Measurements from ENCODE around the gene ATF6.

ATF6 gene

DNA sequence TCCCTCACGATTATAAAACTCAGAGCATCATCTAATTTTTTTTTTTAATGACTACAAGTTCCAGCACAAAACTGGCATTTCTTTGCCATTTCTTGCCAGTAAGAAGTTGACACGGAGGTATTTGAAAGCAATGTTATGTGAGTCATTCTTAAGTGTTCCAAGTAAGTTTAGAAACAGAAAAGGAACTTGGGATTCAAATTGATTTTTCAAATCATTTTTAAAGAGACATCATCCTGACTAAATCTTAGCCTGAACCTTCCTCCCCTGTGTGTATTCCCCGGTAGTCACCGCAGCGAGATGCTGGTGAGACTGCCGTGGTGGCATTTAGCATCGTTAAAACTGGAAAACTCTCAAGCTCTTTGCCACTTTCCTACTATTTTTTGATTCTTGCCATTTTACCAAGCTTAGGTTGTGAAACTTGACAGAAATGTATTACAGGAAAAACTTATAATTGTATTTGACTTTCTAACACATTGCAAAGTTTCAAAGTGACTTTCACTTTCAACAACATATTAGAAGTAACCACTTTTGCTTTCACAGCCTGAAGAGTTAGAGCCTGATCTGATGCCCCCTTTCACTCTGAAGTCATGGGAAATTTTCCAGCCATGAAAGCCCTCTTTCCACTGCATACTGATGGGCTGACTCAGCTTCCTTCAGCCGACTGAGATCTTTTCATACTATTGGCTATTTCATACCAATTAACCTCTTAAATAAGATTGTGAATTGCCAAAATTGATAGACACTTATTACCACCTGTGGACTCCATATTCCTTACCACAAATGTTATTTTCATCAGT lies 196.2 kb downstream of the ATF6 start:
- peak in 2 of 3 experiments; percentile 35 to 47 for DNase-seq (ENCODE audit: low read depth in 3 of 3)

DNA sequence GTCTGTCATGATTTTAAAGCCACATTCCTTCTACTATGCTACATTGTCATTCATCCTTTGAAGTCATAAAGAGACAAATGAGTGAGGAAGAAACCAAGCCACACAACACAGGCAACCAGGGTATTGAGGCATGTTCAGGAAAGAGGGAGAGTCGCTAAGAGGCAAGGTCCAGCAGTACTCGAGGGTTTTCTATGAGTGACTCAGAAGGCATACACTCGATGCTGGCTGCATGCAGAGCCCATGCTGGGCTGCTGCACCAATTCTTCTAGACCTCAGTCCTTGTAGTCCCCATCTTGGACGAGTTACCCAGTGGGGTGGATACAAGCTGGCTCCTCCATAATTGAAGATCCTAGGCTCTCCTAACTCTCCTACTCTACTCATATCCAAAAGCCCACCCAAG lies 199.9 kb downstream of the ATF6 start:
- DNase-seq (ENCODE audit: low read depth in 3 of 3) = no peak

GRCh38 chr1:161970036-161970435 lies 203.9 kb downstream of the ATF6 start:
- no peak for DNase-seq (ENCODE audit: low read depth in 3 of 3)

- DNase-seq (ENCODE audit: low read depth in 3 of 3) = no peak
Measured at GRCh38 chr1:161970633-161971032, 204.5 kb downstream of the ATF6 start.

DNA sequence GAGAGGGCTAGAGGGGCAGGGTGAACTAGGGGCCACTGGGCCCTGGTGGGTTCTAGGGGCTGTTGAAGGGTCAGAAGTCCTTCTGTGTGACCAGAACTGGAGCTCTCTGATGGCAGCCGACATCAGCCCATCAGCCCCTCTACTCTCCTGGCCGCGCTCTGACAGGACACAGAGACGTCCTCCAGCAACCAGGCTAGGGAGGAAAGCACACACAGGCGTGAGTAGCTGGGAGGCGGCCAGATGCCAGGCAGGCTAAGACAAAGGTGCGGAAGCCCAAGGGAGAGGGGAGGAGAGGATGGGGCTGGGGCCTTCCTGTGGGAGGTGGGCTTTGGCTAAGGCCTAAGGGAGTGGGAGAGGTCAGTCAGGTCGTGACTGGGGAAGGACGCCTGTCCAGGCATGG lies 206.7 kb downstream of the ATF6 start:
- no peak for DNase-seq (ENCODE audit: low read depth in 3 of 3)

GRCh38 chr1:161973924-161974845 lies 208.1 kb downstream of the ATF6 start:
- DNase-seq (ENCODE audit: low read depth in 3 of 3) = no peak

DNA sequence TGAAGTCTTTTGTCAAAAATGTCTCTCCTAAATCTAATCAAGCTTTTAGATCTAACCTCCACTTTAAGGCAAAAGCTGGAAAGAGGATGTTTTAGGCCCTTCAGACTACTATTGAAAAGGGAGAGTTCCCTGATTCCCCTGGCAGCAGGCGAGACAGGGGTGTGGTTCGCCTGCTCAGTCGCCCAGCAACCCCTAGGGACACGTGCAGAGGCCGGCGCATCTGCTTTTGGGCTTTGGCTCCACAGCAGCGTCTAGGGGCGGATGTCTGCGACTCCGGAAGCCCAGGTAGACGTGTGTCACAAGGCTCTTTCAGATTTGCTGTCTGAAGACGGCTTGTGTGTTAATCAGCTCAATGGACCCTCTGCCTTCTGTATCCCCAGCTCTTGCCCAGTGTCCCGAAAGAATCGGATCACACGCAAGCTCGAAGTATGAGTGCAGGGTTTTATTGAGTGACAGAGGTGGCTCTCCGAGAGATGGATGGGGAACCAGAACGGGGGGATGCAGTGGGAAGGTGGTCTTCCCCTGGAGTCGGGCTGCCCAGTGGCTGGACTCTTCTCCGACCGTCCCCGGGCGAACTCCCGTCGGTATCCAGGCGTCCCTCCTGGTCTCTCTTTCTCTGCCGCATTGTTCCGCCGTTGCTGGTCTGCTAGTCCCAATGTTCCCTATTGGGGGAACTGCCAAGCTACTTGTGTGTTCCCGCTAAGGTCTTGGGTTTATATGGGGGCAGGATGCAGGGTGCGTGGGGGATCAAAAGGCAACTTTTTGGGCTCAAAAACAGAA lies 212.1 kb downstream of the ATF6 start:
- no peak for DNase-seq (ENCODE audit: low read depth in 3 of 3)

- no peak for DNase-seq (ENCODE audit: low read depth in 3 of 3)
Measured at GRCh38 chr1:161981126-161981525, 215.0 kb downstream of the ATF6 start.

DNA sequence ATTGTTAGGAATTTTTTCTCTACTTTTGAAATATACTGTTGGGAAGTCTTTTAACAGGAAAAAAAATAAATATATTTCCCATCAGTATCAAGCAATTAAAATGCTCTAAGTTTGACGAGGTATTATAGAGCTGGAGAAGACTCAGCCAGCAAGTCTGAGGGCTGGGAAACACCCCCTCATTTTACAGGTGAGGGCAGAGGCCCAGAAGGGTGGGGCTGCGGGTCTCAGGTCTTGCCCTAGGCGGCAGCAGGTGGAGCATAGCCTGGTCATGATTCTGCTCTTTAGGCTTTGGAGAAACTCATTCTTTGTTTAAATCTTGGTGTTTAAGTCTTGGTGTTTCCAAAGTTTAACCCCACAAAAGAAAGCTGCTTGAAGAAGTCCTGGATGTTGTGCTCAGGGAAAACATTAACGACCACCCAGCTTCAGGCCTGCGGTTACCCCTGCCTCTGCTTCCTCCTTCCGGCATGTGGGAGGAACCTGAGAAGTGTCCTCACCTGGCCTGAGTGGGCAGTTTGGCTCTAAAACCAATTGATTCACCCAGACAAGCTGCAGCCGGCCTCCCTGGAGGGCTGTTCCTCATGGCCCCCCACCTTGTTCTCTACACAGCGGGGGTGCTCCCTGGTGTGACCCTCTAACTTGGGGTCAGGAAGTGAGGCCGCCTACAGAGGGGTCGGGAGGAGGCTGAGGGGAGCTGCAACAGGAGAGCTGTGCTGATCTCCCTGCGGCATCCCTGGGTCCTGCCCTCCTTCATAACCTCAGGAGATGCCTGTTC lies 215.8 kb downstream of the ATF6 start:
- no peak for DNase-seq (ENCODE audit: low read depth in 3 of 3)

- DNase-seq (ENCODE audit: low read depth in 3 of 3) = no peak
Measured at GRCh38 chr1:161982507-161982895, 216.4 kb downstream of the ATF6 start.

- no peak for DNase-seq (ENCODE audit: low read depth in 3 of 3)
Measured at GRCh38 chr1:161982917-161983316, 216.8 kb downstream of the ATF6 start.

DNA sequence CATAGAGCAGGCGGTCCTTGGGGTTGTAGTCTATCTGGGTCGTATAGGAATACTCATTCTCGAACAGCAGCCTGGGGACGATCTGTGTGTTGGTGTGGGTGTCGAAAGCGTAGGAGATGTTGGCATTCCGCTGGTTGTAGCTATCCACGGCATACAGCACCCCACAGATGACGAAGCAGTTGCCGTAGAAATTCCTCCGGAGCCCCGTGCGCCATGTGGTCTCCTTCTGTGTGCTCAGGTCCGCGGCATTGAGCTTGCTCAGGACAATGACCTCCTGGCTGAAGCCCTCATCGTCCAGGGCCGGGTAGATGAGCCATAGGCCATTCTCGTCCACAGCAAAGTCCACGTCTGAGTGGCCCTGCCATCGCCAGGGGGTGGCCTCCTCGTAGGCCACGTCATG lies 217.6 kb downstream of the ATF6 start:
- no peak for DNase-seq (ENCODE audit: low read depth in 3 of 3)

GRCh38 chr1:161985301-161985822 lies 219.2 kb downstream of the ATF6 start:
- DNase-seq (ENCODE audit: low read depth in 3 of 3) = no peak

GRCh38 chr1:161986328-161986727 lies 220.2 kb downstream of the ATF6 start:
- DNase-seq (ENCODE audit: low read depth in 3 of 3) = no peak

- DNase-seq (ENCODE audit: low read depth in 3 of 3) = no peak
Measured at GRCh38 chr1:161987303-161987702, 221.2 kb downstream of the ATF6 start.

GRCh38 chr1:161987872-161988271 lies 221.8 kb downstream of the ATF6 start:
- no peak for DNase-seq (ENCODE audit: low read depth in 3 of 3)

GRCh38 chr1:161988413-161988812 lies 222.3 kb downstream of the ATF6 start:
- no peak for DNase-seq (ENCODE audit: low read depth in 3 of 3)

- no peak for DNase-seq (ENCODE audit: low read depth in 3 of 3)
Measured at GRCh38 chr1:161989108-161989507, 223.0 kb downstream of the ATF6 start.

DNA sequence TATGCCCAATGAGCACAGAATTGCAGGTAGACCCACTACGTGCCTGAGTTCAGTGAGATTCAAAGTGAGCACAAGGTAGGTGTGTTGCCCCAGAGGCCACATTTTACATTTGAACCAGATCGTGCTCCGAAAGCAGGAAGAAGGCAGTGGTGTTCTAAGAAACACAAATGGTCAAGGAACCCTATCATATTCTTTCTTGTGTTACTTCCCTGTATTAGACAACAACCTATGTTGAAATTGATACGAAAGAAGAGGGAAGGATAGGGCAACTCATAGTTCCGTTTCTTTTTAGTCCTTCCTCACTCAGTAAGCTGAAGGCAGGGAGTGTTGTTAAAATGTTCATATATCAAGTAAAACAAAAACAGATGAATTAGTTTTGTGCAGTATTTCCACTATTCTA lies 223.7 kb downstream of the ATF6 start:
- no peak for DNase-seq (ENCODE audit: low read depth in 3 of 3)

- DNase-seq (ENCODE audit: low read depth in 3 of 3) = no peak
Measured at GRCh38 chr1:161993576-161993975, 227.5 kb downstream of the ATF6 start.

- DNase-seq (ENCODE audit: low read depth in 3 of 3) = no peak
Measured at GRCh38 chr1:161994175-161994668, 228.1 kb downstream of the ATF6 start.

Data from stimulated activated CD4-positive, alpha-beta T cell treated with anti-CD3 and anti-CD28 coated beads, TNF-alpha, amount 100 ng/mL, for 24 hours (primary cell).